Left cardiac atrium (tissue), 4 donors: ENCODE data around the gene STK10. TPM values are rescaled to one million over a fixed set of nuclear protein-coding genes. Genes with fewer than 3 reads are reported as not detected.

Source experiments
- ATAC-seq, 2 donors: fragments of 200-7000 bp; cut with Tn5 transposase; one replicate each; pipeline ENCODE4 v1.9.1; 2020; ENCODE audit warnings: mild to moderate bottlenecking in 2 of 2, moderate library complexity in 2 of 2
- DNase-seq: peaks from one replicate; pipeline ENCODE4 v3.0.0-alpha.2; 2020
- intact Hi-C, 2 donors: fragments of 100-400 bp; cut with DNase I; formaldehyde crosslinking; loops; one replicate each; pipeline versions ENCODE4 v1.14.1 to v1.15.1; 2022 to 2023
- total RNA-seq, 2 donors: library from RNA; stranded (reverse); fragmentation: NEBNext Ultra II Directional; extraction: Animal tissue kit (Norgen Biotek cat#: 25700); gene quantifications; one replicate each; pipeline ENCODE4 v1.2.1, GENCODE V29; 2021
- donor health status: DM: no; HTN: yes; CAD: no.
- donor health status: DM: no; HTN: yes; CAD: no; lungs with severe emphysema.
- donor health status: DM: yes; HTN: yes; CAD: no.
- donor health status: Dilated cardiomyopathy.

STK10 gene
- total RNA-seq, 2 donors from 2014 or later: 15.4 to 18.1 TPM

DNA sequence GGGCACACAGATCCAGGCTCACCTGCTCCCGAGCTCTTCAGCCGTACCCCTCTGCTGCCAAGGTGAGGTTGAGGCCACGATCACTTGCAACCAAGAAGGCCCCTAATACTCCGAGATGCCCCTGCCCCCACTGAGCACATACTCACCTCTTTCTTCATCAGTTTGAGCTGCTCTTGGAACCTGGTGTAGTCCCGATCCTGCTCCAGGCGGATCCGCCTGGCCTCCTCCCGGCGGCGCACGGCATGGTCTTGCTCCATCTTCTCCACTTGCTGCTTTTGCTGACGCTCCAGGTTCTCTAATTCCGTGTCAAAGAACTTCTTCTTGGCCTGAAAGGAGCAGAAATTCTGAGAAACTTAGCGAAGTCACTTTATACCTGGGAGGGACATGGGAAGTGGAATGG, 105.8 kb downstream of the STK10 start:
- no peak for ATAC-seq
- intact Hi-C loops: no loop called here
- no peak for DNase-seq

DNA sequence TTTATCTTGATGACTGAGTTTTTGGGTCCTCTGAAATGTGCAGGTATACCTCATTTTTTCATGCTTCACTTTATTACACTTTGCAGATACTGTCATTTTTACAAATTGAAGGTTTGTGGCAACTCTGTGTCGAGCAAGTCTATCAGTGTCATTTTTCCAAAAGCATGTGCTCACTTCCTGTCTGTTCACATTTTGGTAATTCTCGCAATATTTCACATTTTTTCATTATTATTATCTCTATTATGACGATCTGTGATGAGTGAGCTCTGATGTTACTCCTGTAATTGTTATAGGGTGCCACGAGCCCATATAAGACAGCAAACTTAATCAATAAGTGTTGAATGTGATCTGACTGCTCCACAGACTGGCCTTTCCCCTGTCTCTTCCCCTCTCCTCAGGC, 108.1 kb downstream of the STK10 start:
- intact Hi-C loops: no loop called here
- no peak for DNase-seq
- no peak for ATAC-seq

DNA sequence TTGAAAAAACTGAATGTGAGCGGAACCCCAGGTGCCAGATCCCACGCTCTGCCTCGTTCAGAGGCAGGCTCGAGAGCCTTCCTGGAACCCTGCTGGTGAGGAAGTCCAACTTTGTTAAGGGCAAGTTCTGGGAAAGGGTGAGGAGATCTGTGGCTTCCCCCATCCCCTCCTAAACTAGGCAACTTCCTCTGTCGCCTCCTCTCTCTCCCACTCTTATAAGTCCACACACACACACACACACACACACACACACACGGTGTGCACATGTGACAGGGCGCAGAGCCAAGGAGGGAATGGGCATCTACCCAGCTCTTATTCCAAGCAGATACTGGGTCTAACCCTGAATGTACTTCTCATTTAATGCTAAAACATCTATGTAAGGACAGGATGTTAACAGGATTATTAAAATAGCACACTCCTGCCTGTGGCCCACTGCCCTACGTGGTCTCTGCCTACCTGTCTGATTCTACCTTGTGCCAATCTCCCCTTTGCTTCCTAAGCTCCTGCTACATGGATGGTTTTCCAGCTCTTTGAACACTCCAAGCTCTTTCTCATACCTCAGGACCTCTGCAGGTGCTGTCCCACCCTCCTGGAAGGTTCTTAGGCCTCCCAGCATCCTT, 109.2 kb downstream of the STK10 start:
- DNase-seq (peak; percentile 56), ATAC-seq (peak; percentile 74 to 75)
- intact Hi-C loops: no loop called here

DNA sequence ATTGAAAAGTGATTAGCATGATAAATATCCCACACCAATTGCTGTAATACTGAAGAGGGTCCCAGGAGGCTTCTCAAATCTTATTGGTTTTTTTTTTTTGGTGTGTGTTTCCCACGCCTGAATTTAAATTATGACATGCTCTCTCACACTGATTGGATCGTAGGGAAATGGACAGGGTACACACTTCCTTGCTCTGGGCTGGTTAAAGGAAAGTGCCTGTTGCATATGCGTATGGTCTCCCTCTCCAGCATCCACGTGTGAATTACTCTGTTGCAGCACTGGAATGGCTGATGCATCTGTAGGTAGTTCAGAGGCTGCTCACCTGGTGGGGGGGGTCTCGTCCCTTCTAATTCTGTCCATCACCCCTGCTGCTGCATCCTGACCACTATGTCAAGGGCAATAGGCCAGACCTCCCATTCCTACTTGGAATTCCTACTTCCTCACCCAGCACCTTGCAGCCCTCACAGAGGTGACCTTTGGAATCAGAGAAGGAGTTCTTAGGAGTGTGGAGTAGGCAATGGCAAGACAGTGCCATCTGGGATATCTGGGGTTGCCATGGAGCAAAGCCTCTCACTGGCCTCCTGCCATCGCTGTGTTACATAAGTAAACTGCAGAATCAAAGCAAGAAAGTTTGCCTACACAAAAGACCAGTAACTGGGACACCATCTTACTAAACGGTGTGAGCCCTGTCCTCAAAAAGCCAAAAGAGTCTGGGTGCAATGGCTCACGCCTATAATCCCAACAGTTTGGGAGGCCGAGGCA, 110.2 kb downstream of the STK10 start:
- intact Hi-C loops: no loop called here
- DNase-seq (no peak), ATAC-seq (peak in 1 of 2 donors; percentile 25)

DNA sequence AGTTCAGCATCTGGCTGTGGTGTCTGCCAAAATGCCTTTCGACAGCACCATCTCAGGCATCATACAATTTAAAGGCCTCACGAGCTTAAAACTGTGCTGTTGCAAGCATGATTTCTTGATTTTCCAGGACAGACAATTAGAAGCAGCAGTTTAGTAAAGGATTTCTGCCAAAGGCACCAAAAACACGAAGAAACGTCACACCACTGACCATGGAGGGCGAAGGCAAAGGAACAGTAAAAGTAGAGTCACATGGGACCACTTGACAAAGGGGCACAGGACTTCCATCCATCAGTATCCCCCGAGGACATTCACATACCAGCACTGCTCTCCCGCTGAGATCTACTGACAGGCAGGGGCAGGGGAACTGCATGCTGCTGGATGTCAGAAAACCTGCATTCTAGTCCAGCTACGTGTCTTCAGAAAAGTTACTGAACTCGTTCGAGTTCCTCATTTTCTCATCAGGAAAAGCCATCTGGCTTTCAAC, 111.2 kb downstream of the STK10 start:
- intact Hi-C loops: no loop called here
- peak in 1 of 2 donors; percentile 66 for ATAC-seq

DNA sequence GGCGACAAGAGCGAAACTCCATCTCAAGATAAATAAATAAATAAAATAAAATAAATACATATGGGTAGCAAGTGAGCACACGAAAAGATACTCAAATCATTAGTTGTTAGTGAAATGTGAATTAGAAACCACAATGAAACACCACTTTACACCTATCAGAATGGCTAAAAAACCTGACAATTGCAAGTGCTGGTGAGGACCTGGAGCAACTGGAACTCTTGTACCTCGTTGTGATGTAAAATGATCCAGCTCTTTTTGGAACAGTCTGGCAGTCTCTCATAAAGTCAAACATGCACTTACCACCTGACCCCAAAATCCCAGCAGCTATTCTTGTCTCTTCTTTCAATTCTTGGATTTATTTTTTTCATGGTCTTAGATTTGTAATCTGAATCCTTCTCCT, 112.4 kb downstream of the STK10 start:
- intact Hi-C loops: no loop called here
- DNase-seq (no peak), ATAC-seq (no peak)

More for the DNA sequence above, 111.2 kb downstream of the STK10 start:
- DNase-seq: no peak

DNA sequence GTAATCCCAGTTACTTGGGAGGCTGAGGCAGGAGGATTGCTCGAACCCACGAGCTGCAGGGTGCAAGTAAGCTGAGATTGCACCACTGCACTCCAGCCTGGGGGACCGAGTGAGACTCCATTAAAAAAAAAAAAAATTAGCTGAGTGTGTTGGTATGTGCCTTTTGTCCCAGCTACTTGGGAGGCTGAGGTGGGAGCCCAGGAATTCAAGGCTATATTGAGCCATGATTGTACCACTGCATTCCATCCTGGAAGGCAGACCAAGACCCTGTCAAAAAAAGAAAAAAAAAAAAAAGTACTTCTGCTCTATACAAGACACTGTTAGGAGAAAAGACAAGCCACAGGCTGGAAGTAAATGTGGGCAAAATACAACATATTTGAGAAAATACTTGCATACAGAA, 113.1 kb downstream of the STK10 start:
- intact Hi-C loops: no loop called here
- DNase-seq (no peak), ATAC-seq (no peak)

DNA sequence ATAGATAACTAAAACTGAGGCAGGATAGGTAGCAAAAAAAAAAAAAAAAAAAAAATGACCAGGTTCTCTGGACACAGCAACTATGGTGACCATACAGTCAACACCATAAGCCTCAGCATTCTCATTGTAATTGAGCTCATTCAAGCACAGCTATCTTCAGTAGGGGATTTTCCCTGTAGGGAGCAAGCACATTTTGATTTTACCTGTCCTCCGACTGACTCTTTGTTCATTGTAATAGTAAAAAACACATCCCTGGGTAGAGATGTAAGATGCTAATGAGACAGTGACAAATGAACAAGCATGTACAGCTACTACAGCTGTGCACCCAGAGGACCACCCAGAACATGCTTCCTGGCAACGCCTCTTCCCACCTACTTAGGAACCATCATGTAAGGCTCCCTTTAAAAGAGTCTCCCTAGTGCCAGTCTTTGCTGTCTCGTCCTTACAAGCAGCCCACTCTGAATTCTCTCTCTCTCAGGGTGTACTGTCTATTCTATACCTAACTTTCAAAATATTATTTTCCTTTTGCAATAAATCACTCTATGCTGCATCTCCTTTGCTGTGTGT, 116.6 kb downstream of the STK10 start:
- no peak for DNase-seq
- no peak for ATAC-seq
- intact Hi-C loops: no loop called here

DNA sequence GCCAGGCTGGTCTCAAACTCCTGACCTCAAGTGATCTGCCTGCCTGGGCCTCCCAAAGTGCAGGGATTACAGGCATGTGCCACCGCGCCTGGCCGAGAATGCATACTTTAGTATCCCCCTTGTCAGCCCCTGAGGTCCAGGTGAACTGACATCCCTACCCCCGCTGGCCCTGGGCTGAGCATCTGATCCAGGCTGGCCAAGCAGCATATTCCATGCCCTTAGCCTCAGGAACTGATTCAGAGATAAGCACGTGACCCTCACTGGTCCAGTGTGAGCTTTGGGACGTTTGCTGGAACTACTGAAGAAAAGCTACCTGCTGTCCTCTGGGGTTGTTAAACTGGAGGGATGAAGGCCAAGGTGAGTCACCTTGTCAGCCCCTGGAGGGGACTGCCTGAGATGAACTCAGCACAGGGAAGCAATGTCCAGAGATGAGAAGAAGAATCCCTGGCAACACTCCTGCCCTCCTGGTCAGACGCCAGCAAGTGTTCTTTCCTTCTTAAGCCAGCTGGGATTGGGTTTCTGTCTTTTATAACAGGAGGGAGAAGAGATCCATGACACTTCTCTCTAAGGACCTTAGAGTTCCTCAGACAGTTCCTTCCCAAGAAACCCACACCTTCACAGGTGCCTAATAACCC, 122.5 kb downstream of the STK10 start:
- DNase-seq: no peak
- ATAC-seq: peak in 1 of 2 donors; percentile 57
- intact Hi-C loops: loop anchor here in 1 of 2 donors (2.0 kb wide), 1 partner anchor 31 kb away; no protein-coding TSS in a partner anchor

DNA sequence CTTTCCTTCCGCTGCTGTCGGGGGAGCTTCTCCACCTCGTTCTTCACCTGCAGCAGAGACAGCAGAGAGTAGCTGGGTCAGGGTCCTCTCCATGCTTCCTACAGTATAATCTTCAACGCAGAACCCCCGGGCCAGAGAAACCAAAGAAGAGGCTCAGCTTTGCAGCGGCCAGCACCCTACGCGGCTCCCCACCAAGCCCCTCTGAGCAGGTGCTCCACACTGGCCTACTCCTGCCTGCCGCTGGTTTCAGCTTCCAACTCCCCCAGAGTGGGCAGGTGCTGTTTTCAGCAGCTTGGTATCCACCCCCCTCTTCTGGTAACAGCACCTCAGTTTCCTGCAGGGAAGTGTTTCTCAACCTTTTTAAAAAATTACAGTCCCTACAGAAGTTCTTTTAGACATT, 123.3 kb downstream of the STK10 start:
- ATAC-seq (peak in 1 of 2 donors; percentile 13), DNase-seq (no peak)
- intact Hi-C loops: loop anchor here in 1 of 2 donors (2.0 kb wide), 1 partner anchor 32 kb away; no protein-coding TSS in a partner anchor

DNA sequence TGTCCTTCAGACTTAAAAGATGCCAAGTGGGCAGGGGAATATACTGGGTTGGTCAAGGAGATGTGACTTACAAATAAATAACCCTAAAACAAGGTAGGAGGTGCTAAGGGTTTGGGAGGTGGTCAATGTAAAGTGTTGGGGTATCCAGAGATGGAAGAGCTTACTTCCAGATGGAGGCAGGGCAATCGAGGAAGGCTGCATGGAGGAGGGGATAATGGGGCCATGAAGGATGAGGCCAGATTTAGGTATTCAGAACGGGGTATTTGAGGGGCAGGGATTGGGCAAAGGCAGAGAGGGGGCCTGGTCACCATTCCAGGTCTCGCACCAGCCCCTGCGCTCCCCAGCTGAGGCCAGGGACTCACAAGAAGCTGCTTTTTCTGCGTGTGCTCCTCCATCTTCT, 123.7 kb downstream of the STK10 start:
- DNase-seq (no peak), ATAC-seq (no peak)

DNA sequence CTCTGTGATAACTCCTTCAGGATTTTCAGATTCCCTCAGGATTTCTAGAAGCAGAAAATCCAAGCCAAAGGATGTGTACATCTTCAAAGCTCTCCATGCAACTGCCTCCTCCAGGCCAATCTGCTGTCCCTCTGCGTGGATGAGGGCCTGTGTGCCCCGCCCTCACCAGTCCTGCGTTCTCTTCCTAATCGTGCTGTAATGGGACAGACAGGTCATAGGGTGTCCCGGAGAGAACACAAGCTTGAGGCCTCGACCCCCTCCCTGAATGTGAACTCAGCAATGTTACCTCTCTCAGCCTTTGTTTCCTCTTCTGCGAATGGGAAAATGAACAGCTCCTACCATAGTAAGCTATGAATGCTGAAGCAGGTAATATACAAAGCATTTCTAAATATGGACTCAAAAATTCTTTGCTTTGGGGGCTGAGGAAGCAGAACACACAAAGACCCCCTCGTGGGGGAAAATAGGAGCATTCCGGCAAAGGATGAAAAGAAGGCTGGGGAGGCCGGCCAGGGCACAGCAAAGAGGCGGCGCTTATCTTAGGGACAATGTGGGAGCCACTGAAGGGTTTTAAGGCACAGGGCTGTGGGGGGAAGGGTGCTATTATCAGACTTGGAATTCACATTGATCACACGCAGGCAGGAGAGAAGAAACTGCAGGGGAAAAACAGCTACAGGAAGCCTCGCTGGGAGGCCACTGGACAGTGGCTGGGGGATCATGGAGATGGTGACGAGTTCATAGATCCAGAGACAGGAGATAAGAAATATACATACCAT, 124.4 kb downstream of the STK10 start:
- DNase-seq (no peak), ATAC-seq (no peak)
- intact Hi-C loops: loop anchor here in 1 of 2 donors (2.0 kb wide), 1 partner anchor 33 kb away; no protein-coding TSS in a partner anchor

More for the DNA sequence above, 123.7 kb downstream of the STK10 start:
- intact Hi-C loops: loop anchor here in 1 of 2 donors (2.0 kb wide), 1 partner anchor 32 kb away; no protein-coding TSS in a partner anchor

DNA sequence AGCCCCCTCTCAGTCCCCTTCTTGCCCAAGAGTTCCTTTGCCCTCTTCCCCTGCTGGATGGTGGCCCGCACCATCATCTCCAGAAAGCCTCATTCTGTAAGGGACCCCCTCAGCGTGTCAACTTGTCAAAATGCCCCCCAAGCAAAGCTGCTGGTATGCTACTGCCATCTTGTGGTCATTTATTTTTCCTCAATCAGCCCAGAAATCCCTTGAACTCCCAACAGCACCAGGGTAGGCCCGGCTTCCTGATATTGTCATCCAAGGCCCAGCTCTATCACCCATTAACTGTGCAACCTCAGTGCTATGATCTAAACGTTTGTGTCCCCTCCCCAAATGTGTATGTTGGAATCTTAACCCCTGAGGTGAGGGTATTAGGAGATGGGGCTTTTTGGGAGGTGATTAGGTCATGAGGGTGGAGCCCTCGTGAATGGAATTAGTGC, 128.3 kb downstream of the STK10 start:
- ATAC-seq (peak in 1 of 2 donors; percentile 16), DNase-seq (no peak)
- intact Hi-C loops: no loop called here

DNA sequence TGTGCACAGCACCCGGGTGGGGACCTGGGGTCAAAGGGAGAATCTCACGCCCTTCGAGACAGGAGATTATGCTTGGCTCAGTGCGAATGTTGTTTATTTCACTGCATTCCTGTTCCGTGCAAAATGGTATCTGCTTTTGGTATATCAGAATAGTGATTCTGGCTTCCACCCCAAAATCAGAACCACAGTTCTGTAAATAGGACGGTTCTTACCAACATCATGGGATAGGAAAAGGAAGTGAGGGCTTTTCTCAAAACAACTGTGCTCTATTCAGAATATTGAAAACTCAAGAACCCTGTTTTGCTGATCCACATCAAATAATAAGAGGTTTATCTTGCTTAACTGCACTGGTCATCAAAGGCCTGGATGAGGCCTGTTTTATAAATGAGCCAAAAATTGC, 129.9 kb downstream of the STK10 start:
- DNase-seq (no peak), ATAC-seq (no peak)
- intact Hi-C loops: no loop called here

DNA sequence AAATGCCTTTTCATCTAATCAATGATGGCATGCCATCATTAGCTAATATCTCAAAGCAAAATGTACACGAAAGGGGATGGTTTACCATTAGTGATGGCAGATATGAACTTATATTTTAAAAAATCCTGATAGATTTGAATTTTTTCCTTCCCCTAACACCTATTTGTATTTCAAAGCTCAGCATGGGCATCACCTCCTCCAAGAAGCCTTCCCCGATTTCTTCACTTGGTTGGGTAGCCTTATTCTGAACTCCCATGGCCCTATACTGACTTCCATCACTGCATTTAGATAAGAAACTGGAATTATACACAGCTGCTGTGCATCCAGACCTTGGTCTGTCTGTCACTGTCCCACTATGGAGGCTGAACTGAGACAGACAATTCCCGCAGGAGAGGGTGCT, 132.0 kb downstream of the STK10 start:
- intact Hi-C loops: no loop called here
- no peak for ATAC-seq

DNA sequence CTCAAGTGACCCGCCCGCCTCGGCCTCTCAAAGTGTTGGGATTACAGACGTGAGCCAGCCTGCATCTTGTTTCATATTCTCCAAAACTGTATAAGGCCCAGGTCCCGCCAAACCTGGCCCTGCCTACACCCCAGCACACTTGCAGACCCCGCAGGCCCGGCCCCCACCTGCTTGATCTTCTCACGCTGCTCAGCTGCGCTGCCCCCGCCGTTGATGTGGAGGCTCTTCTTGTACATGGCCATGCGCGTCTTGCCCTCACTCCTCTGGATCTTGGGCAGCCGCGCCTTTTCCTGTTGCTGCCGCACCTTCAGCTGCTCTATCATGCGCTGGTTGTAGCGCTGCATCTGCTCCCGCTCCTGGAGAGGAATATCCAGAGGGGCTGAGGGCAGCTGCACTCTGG, 132.6 kb downstream of the STK10 start:
- intact Hi-C loops: no loop called here
- DNase-seq: no peak
- ATAC-seq: no peak

More for the DNA sequence above, 132.0 kb downstream of the STK10 start:
- no peak for DNase-seq

DNA sequence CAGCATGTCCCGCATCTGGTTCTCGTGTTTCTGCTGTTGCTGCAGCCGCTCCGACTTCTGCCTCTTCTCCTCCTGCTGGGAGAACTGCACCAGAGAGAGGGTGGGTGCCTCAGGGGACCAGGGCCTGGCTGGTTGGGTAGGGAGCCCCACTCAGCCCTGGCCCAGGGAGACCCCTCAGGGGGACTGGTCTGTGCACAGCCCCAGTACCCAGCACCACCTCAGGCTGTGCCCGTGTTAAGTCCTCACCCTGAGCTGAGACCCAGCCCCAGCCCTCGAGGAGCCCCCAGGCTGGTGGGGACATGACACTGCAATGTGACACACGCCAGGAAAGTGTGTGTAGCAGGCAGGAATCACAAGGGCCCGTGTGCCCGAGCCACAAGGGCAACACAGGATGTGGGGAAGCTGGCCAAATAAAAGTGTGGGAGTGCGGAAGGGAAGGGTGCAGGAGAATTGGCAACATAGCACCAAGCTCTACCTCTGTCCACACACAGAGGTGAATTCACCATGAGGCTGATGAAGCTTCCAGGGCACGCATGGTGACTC, 133.3 kb downstream of the STK10 start:
- DNase-seq (no peak), ATAC-seq (no peak)
- intact Hi-C loops: loop anchor here in 1 of 2 donors (5.0 kb wide), 1 partner anchor 42 kb away; no protein-coding TSS in a partner anchor
